Activated CD8-positive, alpha-beta memory T cell treated with anti-CD3 and anti-CD28 coated beads, Interleukin-2, amount 50 U/mL, for 1 hour (primary cell): ENCODE data around the gene TGM2.

ENCODE experiments used
- DNase-seq: peaks from one replicate; pipeline ENCODE4 v3.0.0-alpha.2; 2020; ENCODE audit errors: extremely low read depth

TGM2 gene

GRCh38 chr20:38092915-38093314 is 72.2 kb downstream of the TGM2 start:
- no peak for DNase-seq

GRCh38 chr20:38092260-38092857 is 72.7 kb downstream of the TGM2 start:
- no peak for DNase-seq

DNA sequence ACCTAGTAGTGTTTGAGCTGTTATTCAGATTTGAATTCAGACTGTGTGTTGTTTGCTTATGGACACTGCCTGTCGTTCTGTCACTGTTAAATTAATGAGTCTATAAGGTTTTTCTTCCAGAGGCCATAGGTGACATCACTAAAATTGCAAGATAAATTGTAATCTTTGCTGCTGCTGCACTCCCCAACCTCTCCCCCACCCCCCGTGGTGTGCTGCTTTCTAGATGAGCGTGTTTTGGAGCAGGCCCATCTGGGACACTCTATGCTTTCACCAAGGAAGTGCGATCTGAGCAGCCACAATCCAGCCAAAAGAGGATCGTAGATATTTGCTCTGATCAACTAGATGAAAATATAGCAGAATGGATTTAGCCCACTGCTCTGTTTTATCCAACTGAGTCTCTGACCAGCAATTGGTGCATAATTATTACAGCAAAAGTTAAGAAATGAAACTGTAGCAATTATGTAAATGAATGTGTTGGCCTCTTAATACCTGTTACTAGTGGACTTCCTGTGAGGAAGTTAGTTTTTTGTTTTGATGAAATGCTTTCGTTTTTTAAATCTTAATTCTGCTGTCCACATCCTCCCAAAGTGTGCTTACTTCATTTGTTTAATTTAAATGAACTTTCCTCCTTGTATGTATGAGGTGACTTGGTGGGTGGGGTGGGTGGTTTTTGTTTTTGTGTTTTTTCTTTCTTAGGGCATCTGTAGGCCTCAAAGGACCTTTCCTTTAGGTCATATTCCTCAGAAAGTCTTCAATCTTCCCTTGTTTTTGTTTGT is 73.4 kb downstream of the TGM2 start:
- no peak for DNase-seq

DNA sequence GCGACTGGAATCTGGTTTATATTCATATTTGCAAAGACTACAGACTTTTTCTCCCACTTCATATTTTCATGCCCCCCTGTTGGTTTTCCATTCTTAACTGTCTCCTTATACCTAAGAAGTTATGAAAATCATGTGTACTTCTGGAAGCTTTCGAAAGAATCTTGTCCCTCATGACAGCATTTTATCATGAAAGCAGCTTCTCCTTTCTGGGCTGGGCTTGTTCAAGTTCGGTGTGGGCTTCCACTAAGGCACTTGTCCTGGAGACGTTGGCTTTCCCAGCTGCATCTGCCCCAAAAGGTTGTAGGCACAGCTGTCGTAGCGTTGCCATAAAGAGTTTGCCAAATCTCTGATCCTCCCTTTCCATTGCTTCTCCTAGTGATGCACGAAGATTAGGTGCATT is 75.0 kb downstream of the TGM2 start:
- DNase-seq, result no peak

GRCh38 chr20:38089500-38089899 is 75.6 kb downstream of the TGM2 start:
- DNase-seq, result no peak

- DNase-seq, result no peak
Measured at GRCh38 chr20:38085026-38085425, 80.0 kb downstream of the TGM2 start.

GRCh38 chr20:38084425-38084951 is 80.6 kb downstream of the TGM2 start:
- DNase-seq, result no peak

- no peak for DNase-seq
Measured at GRCh38 chr20:38083338-38084048, 81.6 kb downstream of the TGM2 start.

GRCh38 chr20:38082894-38083293 is 82.2 kb downstream of the TGM2 start:
- no peak for DNase-seq

DNA sequence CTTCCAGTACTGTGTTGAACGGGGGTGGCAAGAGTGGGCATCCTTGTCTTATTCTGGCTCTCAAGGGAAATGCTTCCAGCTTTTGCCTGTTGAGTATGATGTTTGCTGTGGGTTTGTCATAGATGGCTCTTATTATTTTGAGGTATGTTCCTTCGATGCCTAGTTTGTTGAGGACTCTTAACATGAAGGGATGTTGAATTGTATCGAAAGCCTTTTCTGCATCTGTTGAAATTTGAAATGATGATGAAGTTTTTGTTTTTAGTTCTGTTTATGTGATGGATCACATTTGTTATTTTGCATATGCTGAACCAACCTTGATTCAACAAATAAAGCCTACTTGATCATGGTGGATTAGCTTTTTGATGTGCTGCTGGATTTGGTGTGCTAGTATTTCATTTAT is 83.5 kb downstream of the TGM2 start:
- no peak for DNase-seq

- DNase-seq, result no peak
Measured at GRCh38 chr20:38079353-38079752, 85.7 kb downstream of the TGM2 start.

DNA sequence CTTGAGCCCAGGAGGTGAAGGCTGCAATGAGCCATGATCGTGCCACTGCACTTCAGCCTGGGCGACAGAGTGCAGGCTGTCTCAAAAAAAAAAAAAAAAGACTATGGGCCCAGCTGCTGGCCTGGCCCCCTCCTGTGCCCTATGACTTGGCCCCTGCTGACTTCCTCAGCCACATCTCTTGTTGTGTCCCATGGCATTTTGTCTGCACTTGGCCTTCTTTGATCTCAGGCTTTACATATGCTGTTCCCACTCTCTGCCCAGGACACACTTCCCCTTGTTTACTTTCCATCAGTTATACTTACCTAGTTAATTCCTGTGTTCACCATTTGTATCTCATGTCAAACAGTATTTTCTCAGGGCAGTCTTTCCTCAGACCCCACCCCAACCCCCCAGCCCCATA is 87.0 kb downstream of the TGM2 start:
- no peak for DNase-seq
